ENCODE results near the gene ST3GAL3.

DNA sequence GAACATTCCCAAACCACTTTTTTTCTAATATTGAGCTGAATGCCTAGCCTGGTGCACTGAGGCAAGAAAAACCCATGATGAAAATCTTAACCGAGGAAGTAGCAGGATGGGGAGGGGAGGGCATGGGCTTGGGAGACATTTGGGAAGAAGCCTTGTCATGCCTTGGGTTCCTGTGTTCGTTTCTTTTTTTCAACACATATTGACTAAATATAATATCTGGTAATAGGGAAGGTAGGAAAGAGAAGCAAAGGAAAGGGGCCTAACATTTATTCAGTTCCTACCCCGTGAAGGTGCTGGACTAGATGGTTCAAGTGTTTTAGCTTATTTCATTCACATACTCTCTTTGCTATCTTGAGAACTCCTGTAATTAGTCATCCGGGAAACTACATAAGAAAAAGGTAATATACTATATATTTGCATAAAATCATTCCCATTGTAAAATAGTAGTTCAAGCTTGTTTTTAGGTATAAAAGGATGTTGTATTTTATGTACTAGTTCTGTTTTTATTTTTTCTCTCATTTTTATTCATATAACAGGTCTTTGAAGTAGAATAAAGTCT, 62.1 kb downstream of the ST3GAL3 start:
- no peak for TF ChIP-seq POLR2A (IDR thresholded peaks at IDR 0.05)
- no peak for TF ChIP-seq CTCF (IDR thresholded peaks at IDR 0.05)

All from right lobe of liver (tissue), 4 donors.